ENCODE data around the gene SPDYE4. TPM values are rescaled to one million over a fixed set of nuclear protein-coding genes. Genes with fewer than 3 reads are reported as not detected.

SPDYE4 gene
- total RNA-seq, 1 experiment from 2014 or later = not detected

GRCh38 chr17:8709006-8709405 is 49.3 kb downstream of the SPDYE4 start:
- ATAC-seq (no peak), DNase-seq (no peak)
- H3K9me3 ChIP-seq (ENCODE audit: low read length) = no peaks in the 10 kb centered on the region
- no peaks in the 10 kb centered on the region for H3K9me2 ChIP-seq (replicated peaks; ENCODE audit: low read length)
- intact Hi-C loops (cut with micrococcal nuclease) = no loop called here
- ChIA-PET POLR2A (ENCODE audit: unreplicated experiment) (no interaction called here), CTCF (interaction anchor here (0.6 to 0.8 kb wide), 2 partner anchors 37 to 76 kb away, joined by 3 read pairs; no protein-coding TSS in a partner anchor)
- H3K27ac ChIP-seq (ENCODE audit: low read length) = no peak overlapping the region
- no peak overlapping the region for H3K4me3 ChIP-seq (ENCODE audit: low read length)
- TF ChIP-seq EZH2phosphoT487 (IDR thresholded peaks at IDR 0.05; ENCODE audit: borderline replicate concordance, low read length) = no peak
- no peak for TF ChIP-seq EZH2 (IDR thresholded peaks at IDR 0.05; ENCODE audit: low read length, unreplicated experiment)
- no peak for TF ChIP-seq CTCF (conservative IDR thresholded peaks at IDR 0.05; ENCODE audit: low read depth, low read length)
- no peaks in the 10 kb centered on the region for H4K20me1 ChIP-seq (ENCODE audit: low read length)
- H3F3A ChIP-seq (ENCODE audit: low read length, unreplicated experiment) = no peaks in the 10 kb centered on the region
- BruUV-seq (replicated peaks) = no TSS peak
- H3K36me3 ChIP-seq (ENCODE audit: low read depth, low read length) = no peaks in the 10 kb centered on the region
- no peaks in the 10 kb centered on the region for H3K4me1 ChIP-seq (ENCODE audit: insufficient read depth, low read length)
- no peak overlapping the region for H2AFZ ChIP-seq (ENCODE audit: low read length)
- H3K9ac ChIP-seq (ENCODE audit: low read length) = no peak overlapping the region
- H3K79me2 ChIP-seq (ENCODE audit: low read length) = no peaks in the 10 kb centered on the region
- H3K27me3 ChIP-seq (ENCODE audit: low read length) = peaks cover 11% of the 10 kb centered on the region
- no peak overlapping the region for H3K4me2 ChIP-seq (ENCODE audit: low read length)

GRCh38 chr17:8708025-8708461 is 50.3 kb downstream of the SPDYE4 start:
- Histone ChIP-seq H3K9me3 (ENCODE audit: low read length) (no peaks in the 10 kb centered on the region), H3F3A (ENCODE audit: low read length, unreplicated experiment) (no peaks in the 10 kb centered on the region), H3K4me1 (ENCODE audit: insufficient read depth, low read length) (no peaks in the 10 kb centered on the region), H3K27me3 (ENCODE audit: low read length) (peaks cover 11% of the 10 kb centered on the region), H3K4me3 (ENCODE audit: low read length) (no peak overlapping the region), H3K36me3 (ENCODE audit: low read depth, low read length) (no peaks in the 10 kb centered on the region), H3K9me2 (replicated peaks; ENCODE audit: low read length) (no peaks in the 10 kb centered on the region), H3K4me2 (ENCODE audit: low read length) (no peak overlapping the region), H3K27ac (ENCODE audit: low read length) (no peak overlapping the region), H3K9ac (ENCODE audit: low read length) (no peak overlapping the region), H4K20me1 (ENCODE audit: low read length) (no peaks in the 10 kb centered on the region), H3K79me2 (ENCODE audit: low read length) (no peaks in the 10 kb centered on the region), H2AFZ (ENCODE audit: low read length) (no peak overlapping the region)
- CTCF ChIA-PET = no interaction called here
- TF ChIP-seq EZH2 (IDR thresholded peaks at IDR 0.05; ENCODE audit: low read length, unreplicated experiment) (no peak), CTCF (conservative IDR thresholded peaks at IDR 0.05; ENCODE audit: low read depth, low read length) (no peak), EZH2phosphoT487 (IDR thresholded peaks at IDR 0.05; ENCODE audit: borderline replicate concordance, low read length) (no peak)
- ATAC-seq = no peak
- BruUV-seq (replicated peaks) = no TSS peak
- intact Hi-C loops (cut with micrococcal nuclease) = no loop called here
- POLR2A ChIA-PET (ENCODE audit: unreplicated experiment) = no interaction called here
- no peak for DNase-seq

- no TSS peak for BruUV-seq (replicated peaks)
- Histone ChIP-seq H4K20me1 (ENCODE audit: low read length) (no peaks in the 10 kb centered on the region), H3K4me1 (ENCODE audit: insufficient read depth, low read length) (no peaks in the 10 kb centered on the region), H3K9ac (ENCODE audit: low read length) (no peak overlapping the region), H3K27me3 (ENCODE audit: low read length) (peaks cover 11% of the 10 kb centered on the region), H3K27ac (ENCODE audit: low read length) (no peak overlapping the region), H3K4me3 (ENCODE audit: low read length) (no peak overlapping the region), H2AFZ (ENCODE audit: low read length) (no peak overlapping the region), H3F3A (ENCODE audit: low read length, unreplicated experiment) (no peaks in the 10 kb centered on the region), H3K79me2 (ENCODE audit: low read length) (no peaks in the 10 kb centered on the region), H3K9me2 (replicated peaks; ENCODE audit: low read length) (no peaks in the 10 kb centered on the region), H3K36me3 (ENCODE audit: low read depth, low read length) (no peaks in the 10 kb centered on the region), H3K9me3 (ENCODE audit: low read length) (no peaks in the 10 kb centered on the region), H3K4me2 (ENCODE audit: low read length) (no peak overlapping the region)
- ATAC-seq (no peak), DNase-seq (peak; percentile 2)
- TF ChIP-seq EZH2phosphoT487 (IDR thresholded peaks at IDR 0.05; ENCODE audit: borderline replicate concordance, low read length) (no peak), EZH2 (IDR thresholded peaks at IDR 0.05; ENCODE audit: low read length, unreplicated experiment) (no peak), CTCF (conservative IDR thresholded peaks at IDR 0.05; ENCODE audit: low read depth, low read length) (no peak)
- CTCF ChIA-PET = no interaction called here
- POLR2A ChIA-PET (ENCODE audit: unreplicated experiment) = no interaction called here
- intact Hi-C loops (cut with micrococcal nuclease) = no loop called here
Observed at GRCh38 chr17:8707332-8708024, 50.9 kb downstream of the SPDYE4 start.
